Mammary epithelial cell (primary cell): ENCODE data around the gene BCAP31.

ENCODE experiments used
- EZH2 ChIP-seq: IDR thresholded peaks from 2 replicates; pipeline ENCODE4 v1.6.1; 2012; ENCODE audit warnings: low read length, inconsistent platforms, borderline replicate concordance
- TF ChIP-seq, protein P1 (sequence below), 2 donors: IDR thresholded peaks in 1 of 2; conservative IDR thresholded peaks in 1 of 2; 2 replicates each; pipeline ENCODE4 v1.5.1; 2011 to 2012; ENCODE audit warnings: inconsistent platforms in 2 of 2, low read length in 2 of 2, mild to moderate bottlenecking in 2 of 2, control low read depth in 1 of 2, low read depth in 1 of 2; ENCODE audit not compliant: insufficient read depth in 1 of 2; ENCODE audit errors: extremely low read depth in 1 of 2

DNA sequence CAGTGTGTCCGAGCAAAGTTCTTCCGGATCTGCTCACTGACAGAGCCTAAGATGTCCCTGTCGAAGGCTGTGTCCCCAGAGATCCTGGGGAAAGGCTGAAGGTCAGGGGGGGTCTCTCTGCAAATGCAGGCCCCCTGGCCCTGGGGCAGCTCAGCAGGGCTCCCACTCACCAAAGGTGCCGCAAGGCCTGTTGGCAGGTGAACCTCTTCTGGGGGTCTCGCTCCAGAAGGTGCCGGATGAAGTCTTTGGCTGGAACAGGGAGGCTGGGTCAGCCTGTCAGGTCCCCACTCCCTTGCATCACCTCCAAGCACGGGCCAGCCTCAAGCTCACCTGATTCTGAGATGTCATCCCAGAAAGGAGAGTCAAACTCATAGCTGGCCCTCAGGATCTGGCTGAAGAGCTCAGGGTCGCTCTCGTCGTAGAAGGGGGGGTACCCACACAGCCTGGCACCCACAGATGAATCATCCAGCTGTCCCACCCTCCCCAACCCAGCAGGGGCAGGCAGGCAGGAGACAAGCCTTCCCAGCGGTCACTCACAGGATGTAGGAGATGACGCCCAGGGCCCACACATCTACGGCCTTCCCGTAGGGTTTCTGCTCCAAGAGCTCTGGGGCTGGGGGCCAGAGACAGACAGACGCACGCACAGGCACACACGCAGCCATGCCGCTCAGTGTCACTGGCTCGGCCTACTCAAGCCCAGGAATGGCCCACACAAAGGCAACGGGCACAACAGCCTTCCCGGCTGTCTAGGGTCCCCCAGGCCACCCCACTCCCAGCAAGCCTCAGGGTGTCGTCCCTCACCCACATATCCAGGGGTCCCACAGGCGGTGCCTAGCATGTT is 53.2 kb downstream of the BCAP31 start:
- TF ChIP-seq, protein P1, sequence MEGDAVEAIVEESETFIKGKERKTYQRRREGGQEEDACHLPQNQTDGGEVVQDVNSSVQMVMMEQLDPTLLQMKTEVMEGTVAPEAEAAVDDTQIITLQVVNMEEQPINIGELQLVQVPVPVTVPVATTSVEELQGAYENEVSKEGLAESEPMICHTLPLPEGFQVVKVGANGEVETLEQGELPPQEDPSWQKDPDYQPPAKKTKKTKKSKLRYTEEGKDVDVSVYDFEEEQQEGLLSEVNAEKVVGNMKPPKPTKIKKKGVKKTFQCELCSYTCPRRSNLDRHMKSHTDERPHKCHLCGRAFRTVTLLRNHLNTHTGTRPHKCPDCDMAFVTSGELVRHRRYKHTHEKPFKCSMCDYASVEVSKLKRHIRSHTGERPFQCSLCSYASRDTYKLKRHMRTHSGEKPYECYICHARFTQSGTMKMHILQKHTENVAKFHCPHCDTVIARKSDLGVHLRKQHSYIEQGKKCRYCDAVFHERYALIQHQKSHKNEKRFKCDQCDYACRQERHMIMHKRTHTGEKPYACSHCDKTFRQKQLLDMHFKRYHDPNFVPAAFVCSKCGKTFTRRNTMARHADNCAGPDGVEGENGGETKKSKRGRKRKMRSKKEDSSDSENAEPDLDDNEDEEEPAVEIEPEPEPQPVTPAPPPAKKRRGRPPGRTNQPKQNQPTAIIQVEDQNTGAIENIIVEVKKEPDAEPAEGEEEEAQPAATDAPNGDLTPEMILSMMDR (conservative IDR thresholded peaks at IDR 0.05 in 1 of 2, IDR thresholded peaks at IDR 0.05 in 1 of 2; ENCODE audit: extremely low read depth in 1 of 2, insufficient read depth in 1 of 2, low read depth in 1 of 2, low read length in 2 of 2), result no peak
- TF ChIP-seq EZH2, result no peak
